Esophagus muscularis mucosa (tissue), 4 donors: Measurements from ENCODE around the gene TMEM150B.

ENCODE experiments used
- EP300 ChIP-seq: sonication (generic); formaldehyde crosslinking; IDR thresholded peaks from one replicate; pipeline ENCODE4 v1.6.1; 2017; ENCODE audit warnings: antibody characterized with exemption
- POLR2A ChIP-seq: fragments of 450-650 bp; IDR thresholded peaks from one replicate; pipeline ENCODE4 v1.6.1; 2017; ENCODE audit warnings: antibody characterized with exemption, moderate library complexity, mild to moderate bottlenecking, low read depth
- TF ChIP-seq, protein P1 (sequence below), 3 experiments: fragments of 200-600 bp in 2 of 3; fragments of 450-650 bp in 1 of 3; sonication (generic) in 2 of 3; IDR thresholded peaks; one replicate each; pipeline ENCODE4 v1.5.1; 2017 to 2019; ENCODE audit warnings: antibody characterized with exemption in 3 of 3, mild to moderate bottlenecking in 2 of 3, moderate library complexity in 1 of 3

DNA sequence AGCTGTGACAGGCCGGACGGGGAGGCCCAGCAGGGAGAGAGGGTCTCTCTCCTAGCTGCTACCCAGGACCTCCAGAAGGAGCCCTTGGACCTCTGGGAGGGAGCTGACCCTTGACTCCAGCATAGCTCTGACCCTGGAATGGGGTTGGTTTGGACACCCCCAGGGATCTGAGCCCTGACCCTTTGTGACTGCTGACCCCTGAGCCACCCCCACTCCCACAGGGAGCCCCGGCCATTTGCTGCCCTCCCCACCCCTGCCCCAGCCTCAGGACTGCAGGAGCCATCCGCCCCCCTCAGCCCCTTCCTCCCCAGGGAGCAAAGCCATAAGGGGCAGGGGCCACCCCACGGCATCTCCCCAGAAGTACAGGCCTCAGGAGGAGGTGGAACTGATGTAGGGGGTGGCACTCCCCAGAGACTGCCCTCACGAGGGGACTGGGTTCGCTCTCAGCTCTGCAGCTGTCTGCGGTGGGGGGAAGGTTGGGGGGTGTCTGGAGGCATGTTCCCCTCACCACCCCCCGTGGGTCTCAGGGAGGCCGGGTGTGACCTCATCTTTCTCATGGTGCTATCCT lies 22.4 kb upstream of the TMEM150B start:
- TF ChIP-seq, protein P1, sequence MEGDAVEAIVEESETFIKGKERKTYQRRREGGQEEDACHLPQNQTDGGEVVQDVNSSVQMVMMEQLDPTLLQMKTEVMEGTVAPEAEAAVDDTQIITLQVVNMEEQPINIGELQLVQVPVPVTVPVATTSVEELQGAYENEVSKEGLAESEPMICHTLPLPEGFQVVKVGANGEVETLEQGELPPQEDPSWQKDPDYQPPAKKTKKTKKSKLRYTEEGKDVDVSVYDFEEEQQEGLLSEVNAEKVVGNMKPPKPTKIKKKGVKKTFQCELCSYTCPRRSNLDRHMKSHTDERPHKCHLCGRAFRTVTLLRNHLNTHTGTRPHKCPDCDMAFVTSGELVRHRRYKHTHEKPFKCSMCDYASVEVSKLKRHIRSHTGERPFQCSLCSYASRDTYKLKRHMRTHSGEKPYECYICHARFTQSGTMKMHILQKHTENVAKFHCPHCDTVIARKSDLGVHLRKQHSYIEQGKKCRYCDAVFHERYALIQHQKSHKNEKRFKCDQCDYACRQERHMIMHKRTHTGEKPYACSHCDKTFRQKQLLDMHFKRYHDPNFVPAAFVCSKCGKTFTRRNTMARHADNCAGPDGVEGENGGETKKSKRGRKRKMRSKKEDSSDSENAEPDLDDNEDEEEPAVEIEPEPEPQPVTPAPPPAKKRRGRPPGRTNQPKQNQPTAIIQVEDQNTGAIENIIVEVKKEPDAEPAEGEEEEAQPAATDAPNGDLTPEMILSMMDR (IDR thresholded peaks at IDR 0.05): no peak
- no peak for TF ChIP-seq EP300
- no peak for TF ChIP-seq POLR2A
